HG02870 (cell line): Measurements from ENCODE around the gene FOSL2.

Source experiments
- ATAC-seq: cut with Tn5 transposase; IDR thresholded peaks from one replicate; pipeline ENCODE4 v1.9.1; 2021; ENCODE audit warnings: mild to moderate bottlenecking, moderate library complexity; ENCODE audit not compliant: unreplicated experiment

The FOSL2 gene

DNA sequence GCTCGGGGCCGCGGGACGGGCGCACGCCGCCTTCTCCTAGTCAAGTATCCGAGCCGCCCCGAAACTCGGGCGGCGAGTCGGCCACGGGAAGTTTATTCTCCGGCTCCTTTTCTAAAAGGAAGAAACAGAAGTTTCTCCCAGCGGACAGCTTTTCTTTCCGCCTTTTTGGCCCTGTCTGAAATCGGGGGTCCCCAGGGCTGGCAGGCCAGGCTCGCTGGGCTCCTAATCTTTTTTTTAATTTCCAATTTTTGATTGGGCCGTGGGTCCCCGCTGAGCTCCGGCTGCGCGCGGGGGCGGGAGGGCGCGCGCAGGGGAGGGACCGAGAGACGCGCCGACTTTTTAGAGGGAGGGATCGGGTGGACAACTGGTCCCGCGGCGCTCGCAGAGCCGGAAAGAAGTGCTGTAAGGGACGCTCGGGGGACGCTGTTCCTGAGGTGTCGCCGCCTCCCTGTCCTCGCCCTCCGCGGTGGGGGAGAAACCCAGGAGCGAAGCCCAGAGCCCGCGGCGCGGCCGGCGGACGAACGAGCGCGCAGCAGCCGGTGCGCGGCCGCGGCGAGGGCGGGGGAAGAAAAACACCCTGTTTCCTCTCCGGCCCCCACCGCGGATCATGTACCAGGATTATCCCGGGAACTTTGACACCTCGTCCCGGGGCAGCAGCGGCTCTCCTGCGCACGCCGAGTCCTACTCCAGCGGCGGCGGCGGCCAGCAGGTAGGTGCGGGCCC lies 617 bp downstream of the FOSL2 start:
- ATAC-seq, result no peak

DNA sequence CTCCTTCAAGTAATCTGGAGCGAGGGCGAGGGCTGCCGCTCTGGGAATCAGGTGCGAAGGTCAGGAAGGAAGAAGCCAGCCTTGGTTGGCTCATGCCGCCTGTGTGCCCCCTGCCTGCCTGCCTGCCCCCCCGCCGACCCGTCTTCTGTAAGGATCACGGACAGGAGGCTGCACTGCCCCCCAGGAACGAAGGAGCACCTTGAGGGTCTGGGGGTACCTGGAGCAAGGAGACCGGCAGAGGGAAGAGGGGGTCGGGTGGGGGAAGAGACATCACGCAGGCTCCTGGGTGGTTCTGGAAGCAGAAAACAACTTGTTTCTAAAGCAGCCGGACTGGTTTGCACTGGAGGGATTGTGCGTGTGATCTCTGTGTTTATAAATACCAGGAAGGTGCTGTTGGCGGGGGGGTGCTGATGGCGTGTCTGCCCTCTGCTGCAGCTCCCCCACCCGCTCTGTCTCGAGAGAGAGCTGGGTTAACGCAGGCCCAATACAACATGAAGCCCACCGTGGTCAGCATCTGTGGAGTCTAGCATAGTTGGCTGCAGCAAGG lies 1.7 kb downstream of the FOSL2 start:
- no peak for ATAC-seq

DNA sequence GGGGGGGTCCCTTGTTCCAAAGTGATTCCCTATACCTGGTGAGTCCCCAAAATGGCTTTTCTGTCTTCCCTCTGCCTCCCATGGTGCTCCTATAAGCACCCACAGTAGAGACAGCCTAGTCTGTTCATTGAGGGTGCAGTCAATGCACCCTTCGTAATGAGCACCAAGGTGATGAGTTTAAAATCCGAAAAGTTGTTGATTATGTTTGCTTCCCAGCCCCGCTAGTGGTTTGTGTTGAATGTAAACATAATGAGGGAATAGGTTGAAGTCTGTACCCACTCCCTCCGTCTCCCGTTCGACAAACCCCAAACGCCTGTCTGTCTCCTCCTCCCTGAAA lies 2.3 kb downstream of the FOSL2 start:
- ATAC-seq, result no peak

GRCh38 chr2:28395334-28396061 lies 2.8 kb downstream of the FOSL2 start:
- ATAC-seq, result no peak

- no peak for ATAC-seq
Measured at GRCh38 chr2:28397043-28397381, 4.4 kb downstream of the FOSL2 start.

- ATAC-seq, result no peak
Measured at GRCh38 chr2:28398101-28398834, 5.6 kb downstream of the FOSL2 start.

DNA sequence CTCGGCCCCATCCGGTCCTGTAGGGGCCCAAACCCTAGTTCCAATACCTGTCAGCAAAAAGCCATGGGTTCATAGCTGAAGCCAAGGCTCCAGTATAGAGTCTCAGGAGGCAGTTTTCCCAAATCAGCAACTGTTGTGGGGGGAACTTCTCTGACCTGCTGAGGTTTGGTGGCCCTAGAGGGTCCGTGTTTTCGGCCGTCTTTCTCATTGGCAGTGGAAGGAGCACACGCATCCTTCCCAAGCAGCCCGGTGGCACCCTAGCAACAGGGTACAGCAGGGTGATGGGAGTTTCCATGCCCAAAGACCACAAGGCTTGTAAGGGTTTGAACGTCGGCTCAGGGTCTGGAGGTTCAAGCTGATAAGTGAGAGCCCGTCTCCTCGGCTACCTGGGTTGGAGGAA lies 6.6 kb downstream of the FOSL2 start:
- ATAC-seq, result no peak

DNA sequence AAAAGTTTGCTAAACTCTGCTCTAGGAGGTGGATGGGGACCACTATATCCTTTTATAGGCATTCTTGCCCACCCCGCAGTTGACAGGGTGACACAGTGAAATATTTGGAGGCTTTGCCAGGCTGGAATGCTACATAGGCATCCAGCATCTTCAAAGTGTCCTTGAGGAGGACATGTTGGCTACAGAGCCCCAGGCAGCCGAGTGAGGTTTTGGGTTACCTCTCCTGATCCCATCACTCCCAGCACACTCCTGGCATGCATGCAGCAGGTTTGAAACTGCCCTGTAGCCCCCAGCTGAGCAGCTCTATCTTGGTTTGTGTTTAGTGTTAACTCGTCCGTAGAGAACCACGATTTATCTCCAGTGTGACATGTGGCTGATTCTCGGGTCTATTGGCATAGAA lies 7.3 kb downstream of the FOSL2 start:
- no peak for ATAC-seq

DNA sequence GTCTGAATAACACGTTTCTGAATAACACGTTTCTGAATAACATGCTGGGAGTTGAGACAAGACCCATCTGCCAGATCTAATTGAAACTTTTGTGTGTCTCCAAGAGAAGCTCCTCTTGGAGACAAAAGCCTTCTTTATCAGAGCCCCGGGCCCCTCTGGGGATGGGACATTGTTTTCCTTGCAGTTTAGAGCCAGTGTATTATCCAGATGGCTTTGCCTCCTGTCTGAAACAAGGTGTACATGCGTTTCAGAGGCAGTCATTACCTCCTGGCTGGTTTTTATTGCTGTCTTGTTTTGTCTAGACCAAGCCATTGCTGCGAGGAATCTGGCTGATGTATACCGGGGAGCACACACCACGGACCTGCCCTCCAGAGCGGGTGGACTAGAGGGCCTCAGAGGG lies 7.8 kb downstream of the FOSL2 start:
- no peak for ATAC-seq

DNA sequence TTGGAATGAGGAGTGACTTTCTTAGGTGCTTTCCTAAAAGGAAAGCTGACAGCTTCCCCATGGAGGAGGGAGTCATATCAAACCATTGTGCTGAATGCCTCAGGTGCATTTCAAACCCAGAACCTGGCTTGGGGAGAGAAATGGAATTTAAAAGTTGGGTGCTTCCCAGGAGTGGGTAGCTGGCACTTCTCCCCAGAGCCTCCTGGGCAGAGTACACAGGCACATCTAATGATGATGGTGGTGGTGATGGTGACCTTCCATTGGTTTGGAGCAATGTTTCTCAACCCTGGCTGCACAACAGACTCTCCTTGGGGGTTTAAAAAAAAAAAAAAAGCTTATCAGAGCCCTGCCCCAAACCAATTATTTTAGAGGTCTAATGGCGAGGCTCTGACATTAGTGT lies 8.3 kb downstream of the FOSL2 start:
- ATAC-seq, result no peak

DNA sequence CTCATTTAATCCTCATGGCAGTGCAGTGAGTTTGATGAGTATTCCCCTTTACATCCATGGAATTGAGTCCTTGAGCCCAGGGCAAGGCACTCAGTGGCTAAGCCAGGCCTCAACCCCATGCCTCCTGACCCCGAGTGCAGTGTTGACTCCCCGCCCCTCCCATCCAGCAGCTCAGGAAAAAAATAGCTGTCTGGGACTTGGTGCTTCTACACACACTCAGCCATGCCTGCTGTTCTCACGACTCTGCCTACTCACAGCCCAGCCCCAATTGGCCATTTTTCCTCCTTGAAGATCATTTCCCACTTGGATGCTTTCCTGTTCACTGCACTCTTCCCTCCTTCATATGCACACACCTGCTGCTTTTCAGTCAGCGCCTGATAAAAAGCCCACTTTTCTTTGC lies 8.8 kb downstream of the FOSL2 start:
- ATAC-seq, result no peak

DNA sequence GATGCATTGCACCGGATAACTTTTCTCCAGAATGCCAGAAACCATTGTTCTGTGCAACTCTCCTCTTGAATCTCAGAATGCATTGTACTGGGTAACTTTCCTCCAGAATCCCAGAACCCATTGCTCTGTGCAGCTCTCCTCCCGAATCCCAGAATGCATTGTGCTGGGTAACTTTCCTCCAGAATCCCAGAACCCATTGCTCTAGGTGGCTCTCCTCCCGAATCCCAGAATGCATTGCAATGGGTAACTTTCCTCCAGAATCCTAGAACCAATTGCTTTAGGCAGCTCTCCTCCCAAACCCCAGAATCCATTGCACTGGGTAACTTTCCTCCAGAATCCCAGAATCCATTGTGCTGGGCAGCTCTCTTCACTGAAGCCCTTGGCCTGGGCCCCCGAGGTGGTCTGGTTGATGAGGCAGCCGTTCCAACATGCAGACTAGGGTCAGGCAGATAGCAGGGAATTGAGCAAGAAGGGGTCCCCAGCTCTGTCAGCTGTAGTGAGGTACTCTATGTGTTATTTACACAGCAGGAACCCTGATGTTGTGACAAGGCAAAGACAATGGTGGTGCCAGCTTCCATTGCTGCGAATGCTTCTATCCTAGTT lies 9.4 kb downstream of the FOSL2 start:
- ATAC-seq, result no peak

- no peak for ATAC-seq
Measured at GRCh38 chr2:28403370-28403956, 10.8 kb downstream of the FOSL2 start.

DNA sequence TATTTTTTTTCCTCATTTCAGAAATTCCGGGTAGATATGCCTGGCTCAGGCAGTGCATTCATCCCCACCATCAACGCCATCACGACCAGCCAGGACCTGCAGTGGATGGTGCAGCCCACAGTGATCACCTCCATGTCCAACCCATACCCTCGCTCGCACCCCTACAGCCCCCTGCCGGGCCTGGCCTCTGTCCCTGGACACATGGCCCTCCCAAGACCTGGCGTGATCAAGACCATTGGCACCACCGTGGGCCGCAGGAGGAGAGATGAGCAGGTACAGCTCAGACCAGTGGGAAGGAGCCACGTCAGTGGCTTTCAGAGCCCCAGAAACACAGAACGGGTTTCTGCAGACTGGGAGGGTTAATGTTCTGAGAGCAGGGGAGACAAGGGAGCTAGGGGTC lies 11.4 kb downstream of the FOSL2 start:
- no peak for ATAC-seq

DNA sequence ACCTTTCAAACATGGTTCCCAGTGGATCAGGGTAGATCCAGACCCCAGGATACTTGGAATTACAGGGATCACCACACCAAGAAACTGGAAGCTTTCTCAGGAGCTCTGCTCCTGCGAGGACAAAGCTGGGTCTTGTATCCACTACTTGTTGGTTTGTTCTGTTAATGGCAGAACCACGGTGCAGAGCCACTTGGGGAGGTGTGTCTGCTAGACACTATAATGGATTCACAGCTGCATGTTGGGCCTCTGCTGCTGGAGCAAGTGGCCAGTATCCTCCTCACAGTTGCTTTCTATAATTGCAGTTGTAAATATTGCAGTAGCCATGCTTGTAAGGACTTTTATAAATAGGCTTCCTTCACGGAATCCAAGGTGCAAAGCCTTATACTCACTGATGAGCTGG lies 12.9 kb downstream of the FOSL2 start:
- no peak for ATAC-seq

GRCh38 chr2:28406276-28407096 lies 13.8 kb downstream of the FOSL2 start:
- no peak for ATAC-seq

DNA sequence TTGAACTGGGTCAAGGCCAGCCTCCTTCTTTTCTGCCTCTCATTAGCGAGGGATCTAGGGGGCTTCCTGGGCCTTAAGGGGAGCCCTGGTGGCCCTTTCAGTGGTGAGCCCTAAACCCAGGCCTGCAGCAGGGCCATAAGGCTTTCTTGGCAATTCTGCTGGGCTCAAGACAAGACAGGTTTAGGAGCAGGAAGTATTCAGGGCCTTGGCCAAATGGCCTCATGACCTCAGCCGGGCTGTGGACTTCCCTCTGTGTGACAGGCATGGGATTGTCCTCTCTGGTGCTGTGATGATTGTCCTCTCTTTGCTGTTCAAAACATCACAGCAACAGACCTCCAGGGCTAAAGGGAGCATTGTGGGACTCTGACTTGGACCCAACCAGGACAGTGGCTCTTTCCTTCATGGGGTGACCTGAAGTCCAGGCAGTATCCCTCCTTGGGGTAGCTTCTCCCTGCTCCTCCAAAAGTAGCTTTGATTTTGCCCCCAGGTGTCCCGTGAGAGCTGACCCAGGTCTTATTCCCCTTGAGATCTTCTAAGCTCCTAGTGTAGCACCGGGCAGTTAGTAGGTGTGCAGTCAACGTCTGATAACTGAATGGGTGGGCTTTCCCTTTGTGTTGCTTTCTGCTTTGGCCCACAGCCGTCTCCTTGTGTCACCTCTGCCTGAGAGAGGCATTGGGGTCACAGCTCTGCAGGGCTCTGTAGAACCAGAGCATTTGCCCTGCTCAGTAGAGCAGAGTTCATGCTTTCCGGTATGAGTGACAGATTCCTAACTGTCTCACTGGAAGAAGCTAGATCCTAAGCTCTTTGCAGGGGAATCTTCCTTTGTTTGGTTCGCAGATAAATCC lies 14.7 kb downstream of the FOSL2 start:
- no peak for ATAC-seq

DNA sequence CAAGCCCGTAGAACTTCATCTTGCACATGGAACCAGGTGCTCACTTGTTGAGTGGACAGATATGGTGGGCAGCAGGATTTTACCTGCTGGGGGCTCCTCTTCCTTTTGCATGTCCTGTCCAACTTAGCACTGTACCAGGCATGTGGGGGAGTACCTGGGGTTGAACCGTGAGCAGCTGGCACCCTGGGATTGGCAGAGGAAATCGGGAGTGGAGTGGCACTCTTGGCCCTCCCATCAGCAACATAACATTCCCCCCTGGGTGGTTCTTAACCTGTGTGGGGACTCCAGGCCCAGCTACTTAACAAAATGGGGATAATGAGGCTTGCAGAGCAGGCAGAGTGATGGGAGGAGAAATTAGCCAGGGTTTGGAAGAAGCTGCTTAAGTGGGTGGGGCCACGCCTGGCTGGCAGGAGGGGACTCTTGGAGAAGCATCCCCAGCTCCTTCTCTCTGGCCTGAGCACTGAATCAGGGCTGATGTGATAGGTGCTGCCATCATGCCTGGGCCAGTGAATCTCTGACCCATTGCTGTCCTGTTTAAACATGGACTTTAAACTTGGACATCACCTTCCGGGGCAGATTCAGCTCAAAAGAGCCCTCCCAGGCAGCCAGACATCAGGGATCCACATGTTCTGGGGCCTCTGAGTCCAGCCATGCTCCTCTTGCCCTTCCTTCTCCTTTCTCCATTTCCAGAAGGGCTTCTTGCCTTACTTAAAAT lies 15.5 kb downstream of the FOSL2 start:
- ATAC-seq, result no peak
